ENCODE results near the gene GRID1.

GRID1 gene

GRCh38 chr10:85603151-85603940 lies 763.2 kb downstream of the GRID1 start:
- Mint-ChIP-seq H3K27me3 (ENCODE audit: low read depth) (peaks cover 5% of the 10 kb centered on the region), H3K27ac (no peak overlapping the region), H3K36me3 (ENCODE audit: low read depth) (no peaks in the 10 kb centered on the region), H3K4me3 (no peak overlapping the region), H3K9me3 (no peaks in the 10 kb centered on the region), H3K4me1 (peaks cover 25% of the 10 kb centered on the region)
- no peak for TF ChIP-seq CTCF (IDR thresholded peaks at IDR 0.05; ENCODE audit: unreplicated experiment in 3 of 3)

- TF ChIP-seq CTCF (IDR thresholded peaks at IDR 0.05; ENCODE audit: unreplicated experiment in 3 of 3): no peak
- Mint-ChIP-seq H3K9me3 (no peaks in the 10 kb centered on the region), H3K27ac (no peak overlapping the region), H3K4me3 (no peak overlapping the region), H3K4me1 (peaks cover 25% of the 10 kb centered on the region), H3K36me3 (ENCODE audit: low read depth) (no peaks in the 10 kb centered on the region), H3K27me3 (ENCODE audit: low read depth) (peaks cover 5% of the 10 kb centered on the region)
These were observed 763.9 kb downstream of the GRID1 start for GRCh38 chr10:85602713-85603112.

GRCh38 chr10:85602306-85602705 lies 764.3 kb downstream of the GRID1 start:
- no peaks in the 10 kb centered on the region for H3K9me3 Mint-ChIP-seq
- no peak overlapping the region for H3K27ac Mint-ChIP-seq
- TF ChIP-seq CTCF (IDR thresholded peaks at IDR 0.05; ENCODE audit: unreplicated experiment in 3 of 3): no peak
- no peaks in the 10 kb centered on the region for H3K36me3 Mint-ChIP-seq (ENCODE audit: low read depth)
- peaks cover 25% of the 10 kb centered on the region for H3K4me1 Mint-ChIP-seq
- no peak overlapping the region for H3K4me3 Mint-ChIP-seq
- H3K27me3 Mint-ChIP-seq (ENCODE audit: low read depth): peaks cover 5% of the 10 kb centered on the region

- no peak overlapping the region for H3K27ac Mint-ChIP-seq
- H3K27me3 Mint-ChIP-seq (ENCODE audit: low read depth): peaks cover 5% of the 10 kb centered on the region
- H3K4me1 Mint-ChIP-seq: peaks cover 25% of the 10 kb centered on the region
- TF ChIP-seq CTCF (IDR thresholded peaks at IDR 0.05; ENCODE audit: unreplicated experiment in 3 of 3): no peak
- no peaks in the 10 kb centered on the region for H3K9me3 Mint-ChIP-seq
- no peak overlapping the region for H3K4me3 Mint-ChIP-seq
- H3K36me3 Mint-ChIP-seq (ENCODE audit: low read depth): no peaks in the 10 kb centered on the region
These were observed 765.1 kb downstream of the GRID1 start for GRCh38 chr10:85601526-85601925.

GRCh38 chr10:85600744-85601081 lies 765.9 kb downstream of the GRID1 start:
- Mint-ChIP-seq H3K36me3 (ENCODE audit: low read depth) (no peaks in the 10 kb centered on the region), H3K4me3 (no peak overlapping the region), H3K4me1 (peaks cover 25% of the 10 kb centered on the region), H3K27ac (no peak overlapping the region), H3K27me3 (ENCODE audit: low read depth) (peaks cover 5% of the 10 kb centered on the region), H3K9me3 (no peaks in the 10 kb centered on the region)
- no peak for TF ChIP-seq CTCF (IDR thresholded peaks at IDR 0.05; ENCODE audit: unreplicated experiment in 3 of 3)

Measured in nephron (organoid).